Lower leg skin (tissue), 3 donors: ENCODE results near the gene DLGAP3.

Experiments used
- CTCF ChIP-seq, 3 donors: fragments of 450-650 bp; IDR thresholded peaks; one replicate each; pipeline ENCODE4 v1.5.1; 2016; ENCODE audit warnings: antibody characterized with exemption in 3 of 3, mild to moderate bottlenecking in 3 of 3, moderate library complexity in 2 of 3
- POLR2A ChIP-seq, 2 donors: fragments of 450-650 bp; IDR thresholded peaks; one replicate each; pipeline ENCODE4 v1.6.1; 2016 to 2017; ENCODE audit warnings: antibody characterized with exemption in 2 of 2, mild to moderate bottlenecking in 1 of 2, moderate library complexity in 1 of 2

- no peak for TF ChIP-seq CTCF (IDR thresholded peaks at IDR 0.05)
- no peak for TF ChIP-seq POLR2A (IDR thresholded peaks at IDR 0.05)
Measured at GRCh38 chr1:34946211-34946610, 16.8 kb upstream of the DLGAP3 start.
